Stimulated activated CD4-positive, alpha-beta T cell treated with anti-CD3 and anti-CD28 coated beads, Interleukin-4, amount 100 ng/mL, for 24 hours (primary cell): ENCODE data around the gene DUSP2.
"Not testable (repeated sequence)": the region's sequence is repeated elsewhere in the genome, so short reads cannot be mapped to it uniquely, and the experiment has no call there.

Experiments
- DNase-seq: peaks from one replicate; pipeline ENCODE4 v3.0.0-alpha.2; 2020

DUSP2 gene

DNA sequence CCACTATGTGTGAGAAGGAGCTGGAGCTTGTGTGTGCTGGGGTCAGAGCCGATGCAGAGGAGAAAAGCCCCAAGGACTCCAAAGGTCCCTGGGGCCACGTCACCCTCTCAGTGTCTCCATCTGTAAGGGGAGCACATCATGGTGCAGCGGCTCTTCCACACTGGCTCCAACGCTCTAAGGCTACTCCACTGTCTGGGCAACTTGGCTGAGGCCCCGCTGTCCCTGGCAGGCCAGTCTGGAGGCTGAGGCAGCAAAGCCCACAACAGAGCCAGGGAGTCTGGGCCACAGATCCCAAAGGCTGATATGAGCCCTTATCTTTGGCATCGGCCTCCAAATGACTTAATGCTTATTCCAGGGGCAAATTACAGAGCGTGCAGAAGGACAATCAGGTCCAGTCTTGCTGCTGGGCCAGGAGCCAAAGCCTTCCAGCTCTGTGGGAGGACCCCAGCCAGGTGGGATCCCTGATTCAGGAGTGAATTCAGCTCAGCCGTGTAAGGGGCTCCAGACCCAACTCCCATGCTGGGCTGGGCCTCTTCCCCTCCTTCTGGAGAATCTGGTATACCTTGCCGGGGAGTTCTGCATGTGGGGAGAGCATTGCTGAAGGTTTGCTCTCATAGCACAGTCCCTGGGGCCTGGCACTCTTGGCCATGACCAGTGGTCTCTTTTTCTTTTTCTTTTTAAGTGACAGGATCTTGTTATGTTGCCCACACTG is 1.8 kb upstream of the DUSP2 start:
- DNase-seq: no peak

DNA sequence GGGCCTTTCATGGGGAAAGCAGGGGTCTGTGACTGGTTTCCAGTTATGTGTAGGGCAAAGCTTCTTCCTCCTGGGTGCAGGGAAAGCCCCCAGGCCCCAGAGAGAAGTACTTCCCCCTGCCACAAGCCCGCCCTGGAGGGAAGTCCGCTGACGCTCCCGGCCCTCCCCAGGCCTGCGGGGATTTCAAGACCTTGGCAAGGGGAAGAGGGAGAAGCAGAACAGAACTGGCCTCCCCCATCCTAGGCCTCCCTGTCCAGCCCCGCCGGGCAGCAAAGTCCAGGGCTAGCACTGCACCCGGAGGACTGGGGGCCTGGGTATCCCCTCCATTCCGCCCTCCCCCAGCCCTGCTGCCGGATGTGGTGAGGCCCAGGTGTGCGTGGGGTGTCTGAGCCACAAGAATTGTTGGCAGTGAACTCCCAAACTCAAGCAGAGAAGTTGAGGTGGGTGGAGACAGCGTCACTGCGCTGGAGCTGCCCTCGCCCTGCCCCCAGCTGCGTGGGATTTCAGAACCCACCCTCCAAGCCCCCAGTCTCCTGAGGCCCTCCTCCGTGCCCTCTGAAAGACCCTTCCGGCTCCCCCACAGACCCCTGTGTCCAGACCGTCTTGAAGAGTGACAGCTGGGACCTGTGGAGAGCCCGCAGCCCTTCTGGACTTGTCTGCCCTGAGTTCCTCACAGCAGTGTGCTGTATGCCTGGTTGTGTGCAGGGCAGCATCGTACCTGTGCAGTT is 1.1 kb upstream of the DUSP2 start:
- peak; percentile 91 for DNase-seq

DNA sequence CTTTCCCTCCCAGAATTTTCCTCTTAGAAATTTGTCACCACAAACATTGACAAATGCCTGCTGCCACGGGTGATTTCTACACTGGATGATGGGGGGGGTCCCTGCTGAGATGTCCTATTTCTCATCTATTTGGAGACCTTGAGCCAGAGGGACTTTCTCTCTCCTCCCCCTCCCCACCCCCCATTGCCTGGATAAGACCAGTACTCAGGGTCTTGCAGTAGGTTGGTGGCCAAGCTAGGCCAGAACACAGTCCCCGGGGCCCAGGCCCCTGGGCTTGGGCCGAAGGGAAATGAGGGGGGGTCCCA is 560 bp upstream of the DUSP2 start:
- no peak for DNase-seq

DNA sequence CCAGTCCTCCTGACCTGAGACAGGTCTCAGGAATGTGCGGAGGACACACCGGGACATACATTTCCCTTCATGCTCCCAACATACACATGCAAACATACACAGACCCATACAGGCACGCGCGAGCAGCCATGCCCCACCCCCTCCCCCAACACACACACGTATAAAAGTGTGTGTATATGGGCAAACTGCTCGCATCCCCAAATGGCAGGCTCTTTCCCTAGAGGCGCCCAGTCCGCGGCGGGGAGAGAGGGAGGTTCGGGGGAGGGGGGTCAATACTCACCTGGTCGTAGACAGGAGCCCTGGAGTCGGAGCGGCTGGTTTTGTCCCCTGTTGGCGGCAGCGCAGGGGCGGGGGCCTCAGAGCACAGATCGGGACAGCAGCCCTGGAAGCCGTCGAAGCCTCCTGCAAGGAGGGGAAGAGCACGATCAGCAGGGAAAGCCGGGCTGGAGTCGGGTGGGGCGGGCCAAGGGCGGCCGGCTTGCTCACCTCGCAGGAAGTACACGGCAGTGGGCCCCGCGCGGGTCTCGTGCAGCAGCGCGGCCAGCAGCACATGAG is 682 bp downstream of the DUSP2 start:
- DNase-seq: peak; percentile 54

DNA sequence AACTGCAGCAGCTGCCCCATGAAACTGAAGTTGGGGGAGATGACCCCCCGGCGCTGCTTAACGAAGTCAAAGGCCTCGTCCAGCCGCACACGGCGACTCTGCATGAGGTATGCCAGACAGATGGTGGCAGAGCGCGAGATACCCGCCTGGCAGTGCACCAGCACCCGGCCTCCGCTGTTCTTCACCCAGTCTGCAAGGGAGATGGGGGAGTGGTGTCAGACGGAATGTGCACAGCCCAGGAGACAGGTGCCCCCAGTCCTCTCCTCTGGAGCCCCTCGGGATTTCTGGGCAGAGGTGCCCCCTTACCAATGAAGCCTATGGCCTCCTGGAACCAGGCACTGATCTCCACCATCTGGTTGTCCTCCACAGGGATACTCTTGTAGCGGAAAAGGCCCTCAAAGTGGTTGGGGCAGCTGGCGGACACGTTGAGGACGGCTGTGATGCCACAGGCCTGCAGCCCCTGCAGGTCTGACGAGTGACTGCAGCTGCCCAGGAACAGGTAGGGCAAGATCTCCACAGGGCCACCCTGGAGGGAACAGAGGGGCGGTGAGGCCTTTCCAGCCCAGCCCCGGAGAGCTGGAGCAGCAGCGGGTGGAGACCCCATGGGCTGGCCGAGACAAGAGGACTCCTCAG is 1.3 kb downstream of the DUSP2 start:
- DNase-seq: no peak

DNA sequence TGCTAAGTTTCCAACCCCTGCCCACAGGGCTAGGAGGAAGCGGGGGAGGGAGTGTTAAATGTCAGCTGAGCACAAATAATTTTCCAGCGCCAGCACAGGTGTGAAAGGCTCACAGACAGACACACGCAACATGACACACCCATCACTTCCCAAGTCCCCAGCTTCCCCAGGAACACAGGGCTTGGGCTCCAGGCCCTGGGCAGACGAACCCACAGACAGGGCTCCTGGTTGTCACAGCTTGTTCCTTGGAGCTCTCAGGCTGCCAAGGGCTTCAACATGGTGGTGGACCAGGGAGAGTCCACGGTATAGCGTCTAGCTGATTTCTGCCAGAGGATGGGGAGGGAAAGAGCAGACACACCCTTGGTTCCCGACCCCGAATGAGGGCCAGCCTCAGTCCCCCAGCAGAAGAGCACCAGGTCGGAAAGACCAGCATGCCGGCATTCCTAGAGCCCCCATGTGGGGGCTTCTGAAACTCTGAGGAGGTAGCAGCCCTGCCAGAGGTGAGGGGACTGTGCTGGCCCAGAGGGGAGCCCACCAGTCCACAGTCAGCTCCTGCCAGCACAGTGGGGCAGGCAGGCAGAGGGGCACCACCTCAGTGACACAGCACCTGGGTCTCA is 1.9 kb downstream of the DUSP2 start:
- peak; percentile 51 for DNase-seq

DNA sequence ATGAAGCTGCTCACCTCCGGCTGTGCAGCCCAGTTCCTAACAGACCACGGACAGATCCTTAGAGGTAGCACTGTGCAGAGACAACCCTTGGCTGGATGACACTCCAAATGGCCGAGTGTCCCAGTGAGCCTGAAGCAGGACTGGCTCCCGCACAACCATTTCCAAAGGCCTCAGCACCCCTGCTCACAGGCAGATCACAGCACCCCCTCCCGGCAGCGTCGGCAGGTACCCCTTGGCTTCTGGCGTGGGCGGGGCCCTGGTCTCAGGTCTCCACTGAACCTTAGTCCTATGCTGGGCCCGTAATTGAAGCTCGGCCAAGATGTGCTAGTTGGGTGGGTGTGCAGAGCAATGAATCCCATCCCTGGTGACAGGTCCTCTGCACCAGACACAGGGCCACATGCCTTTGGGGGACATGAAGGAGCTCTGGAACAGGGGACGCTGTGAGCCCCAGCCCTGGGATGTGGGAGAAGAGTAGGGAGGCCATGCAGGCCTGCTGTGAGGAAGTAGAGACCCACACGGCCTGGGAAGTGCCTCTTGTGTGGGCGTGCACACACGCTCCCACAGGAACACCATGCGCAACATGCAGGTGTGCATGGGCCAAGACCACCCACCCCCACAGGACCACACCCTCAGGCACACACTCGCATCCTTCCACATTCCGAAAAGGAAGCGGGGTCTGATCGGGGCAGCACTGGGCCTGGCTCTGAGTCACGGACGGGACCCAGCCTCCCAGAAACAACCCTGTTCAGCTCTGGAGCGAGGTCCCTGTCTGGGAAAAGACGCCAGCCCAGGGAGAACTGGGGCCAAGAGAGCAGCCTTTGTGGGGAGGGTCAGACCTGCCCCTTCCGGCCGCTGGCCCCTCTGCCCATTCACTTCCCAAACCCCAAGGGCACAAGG is 2.8 kb downstream of the DUSP2 start:
- peak; percentile 78 for DNase-seq

DNA sequence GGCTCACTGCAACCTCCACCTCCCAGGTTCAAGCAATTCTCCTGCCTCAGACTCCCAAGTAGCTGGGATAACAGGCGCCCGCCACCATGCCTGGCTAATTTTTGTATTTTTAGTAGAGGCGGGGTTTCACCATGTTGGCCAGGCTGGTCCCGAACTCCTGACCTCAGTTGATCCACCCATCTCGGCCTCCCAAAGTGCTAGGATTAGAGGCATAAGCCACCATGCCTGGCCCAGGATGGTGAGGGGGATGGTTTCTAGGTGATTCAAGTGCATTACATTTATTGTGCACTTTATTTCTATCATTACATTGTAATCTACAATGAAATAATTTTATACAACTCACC is 3.6 kb downstream of the DUSP2 start:
- DNase-seq: not testable (repeated sequence)

DNA sequence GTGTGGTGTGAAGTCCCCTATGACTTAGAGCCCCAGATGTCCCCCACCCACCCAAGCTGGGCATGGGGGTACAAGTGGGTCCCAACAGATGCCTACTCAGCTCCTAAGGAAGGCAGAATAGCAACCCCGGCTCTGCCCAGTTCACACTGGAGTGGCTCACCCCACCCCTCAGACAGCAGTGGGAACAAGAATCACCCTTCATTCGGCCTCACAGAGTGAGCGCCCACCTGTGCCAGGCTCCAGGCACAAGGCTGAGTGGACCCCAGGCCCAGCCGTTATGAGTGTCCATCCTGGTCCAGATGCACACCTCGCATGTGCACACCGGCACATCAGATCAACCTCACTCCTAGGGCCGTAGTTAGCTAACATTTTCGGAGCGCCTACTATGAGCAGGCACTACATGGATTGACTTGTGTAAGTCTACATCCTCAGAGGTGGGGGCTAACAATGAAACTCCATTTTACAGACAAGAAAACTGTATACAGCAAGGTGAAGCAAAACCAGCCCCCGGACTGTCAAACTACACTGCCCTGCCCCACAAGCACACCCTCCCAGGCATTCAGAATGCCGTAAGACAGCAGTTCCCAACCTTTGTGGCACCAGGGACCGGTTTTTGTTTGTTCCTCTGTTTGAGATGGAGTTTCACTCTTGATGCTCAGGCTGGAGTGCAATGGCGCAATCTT is 4.2 kb downstream of the DUSP2 start:
- no peak for DNase-seq

DNA sequence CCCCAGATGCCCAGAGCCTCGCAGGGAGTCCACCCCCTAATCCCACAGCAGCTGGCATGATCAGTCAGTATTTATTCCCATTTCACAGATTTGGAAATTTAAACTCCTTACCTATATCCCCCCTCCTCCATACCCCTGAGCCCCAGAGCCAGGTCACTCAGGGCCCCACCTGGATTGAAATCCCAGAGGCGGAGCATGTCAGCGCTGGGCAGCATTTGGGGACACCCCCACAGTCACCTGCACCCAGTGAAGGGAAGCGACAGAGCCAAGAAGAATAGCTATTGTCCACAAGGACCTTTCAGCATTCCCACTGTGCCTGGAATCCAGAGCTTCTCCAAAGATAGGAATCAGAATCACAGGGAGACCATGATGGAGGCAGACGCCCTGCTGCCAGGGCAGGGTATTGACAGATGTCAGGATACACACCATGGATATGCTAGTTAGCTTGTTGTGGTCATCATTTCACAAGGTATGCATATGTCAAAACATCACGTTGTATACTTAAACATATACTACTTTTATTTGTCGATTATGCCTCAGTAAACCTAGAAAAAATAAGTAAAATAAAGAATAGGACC is 6.0 kb downstream of the DUSP2 start:
- no peak for DNase-seq

DNA sequence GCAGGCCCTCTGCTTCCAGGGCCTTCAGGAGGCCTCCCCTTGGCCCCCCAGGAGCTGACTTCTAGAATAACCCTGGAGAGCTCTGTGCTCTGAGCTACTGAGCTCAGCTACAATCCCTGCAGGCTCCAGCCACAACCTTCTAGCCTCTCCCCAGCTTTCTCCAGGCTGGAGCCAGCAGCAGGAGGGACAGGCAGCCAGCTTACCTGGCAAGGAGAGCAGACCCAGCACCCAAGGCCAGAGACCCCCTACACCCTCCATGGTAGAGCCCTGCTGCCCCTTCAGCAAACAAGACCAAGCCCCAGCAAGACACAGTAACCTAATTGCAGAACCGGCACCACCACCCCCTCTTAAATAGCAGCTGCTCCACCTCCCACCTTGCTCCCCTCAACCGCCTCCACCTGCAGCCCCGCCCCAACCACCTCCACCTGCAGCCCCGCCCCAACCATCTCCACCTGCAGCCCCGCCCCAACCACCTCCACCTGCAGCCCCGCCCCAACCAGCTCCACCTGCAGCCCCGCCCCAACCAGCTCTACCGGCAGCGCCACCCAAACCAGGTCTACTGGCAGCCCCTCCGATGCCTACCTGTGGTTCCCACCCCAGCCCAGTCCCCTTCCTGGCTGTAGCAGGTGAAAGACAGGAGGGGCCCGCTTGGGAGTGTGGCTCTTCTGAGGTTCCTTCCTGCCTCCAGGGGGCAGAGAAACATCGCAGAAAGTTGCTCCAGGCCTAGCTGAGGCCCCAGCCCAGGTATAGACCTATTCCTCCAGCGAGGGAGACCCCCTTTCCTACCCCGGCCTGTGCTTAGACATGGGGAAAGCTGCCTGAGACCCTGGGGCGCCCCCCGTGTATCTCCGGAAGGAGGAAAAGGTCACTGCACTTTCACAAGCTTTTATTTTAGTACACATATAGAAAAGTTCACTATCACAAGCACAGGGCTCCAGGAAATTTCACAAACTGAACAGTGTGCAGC is 6.8 kb downstream of the DUSP2 start, which contains the start of gene ASTL:
Gene ASTL (minus strand): TSS at position 324 of the 967 bp plus-strand sequence. CDS start 66 bp downstream, at position 258.
- DNase-seq: peak; percentile 69

DNA sequence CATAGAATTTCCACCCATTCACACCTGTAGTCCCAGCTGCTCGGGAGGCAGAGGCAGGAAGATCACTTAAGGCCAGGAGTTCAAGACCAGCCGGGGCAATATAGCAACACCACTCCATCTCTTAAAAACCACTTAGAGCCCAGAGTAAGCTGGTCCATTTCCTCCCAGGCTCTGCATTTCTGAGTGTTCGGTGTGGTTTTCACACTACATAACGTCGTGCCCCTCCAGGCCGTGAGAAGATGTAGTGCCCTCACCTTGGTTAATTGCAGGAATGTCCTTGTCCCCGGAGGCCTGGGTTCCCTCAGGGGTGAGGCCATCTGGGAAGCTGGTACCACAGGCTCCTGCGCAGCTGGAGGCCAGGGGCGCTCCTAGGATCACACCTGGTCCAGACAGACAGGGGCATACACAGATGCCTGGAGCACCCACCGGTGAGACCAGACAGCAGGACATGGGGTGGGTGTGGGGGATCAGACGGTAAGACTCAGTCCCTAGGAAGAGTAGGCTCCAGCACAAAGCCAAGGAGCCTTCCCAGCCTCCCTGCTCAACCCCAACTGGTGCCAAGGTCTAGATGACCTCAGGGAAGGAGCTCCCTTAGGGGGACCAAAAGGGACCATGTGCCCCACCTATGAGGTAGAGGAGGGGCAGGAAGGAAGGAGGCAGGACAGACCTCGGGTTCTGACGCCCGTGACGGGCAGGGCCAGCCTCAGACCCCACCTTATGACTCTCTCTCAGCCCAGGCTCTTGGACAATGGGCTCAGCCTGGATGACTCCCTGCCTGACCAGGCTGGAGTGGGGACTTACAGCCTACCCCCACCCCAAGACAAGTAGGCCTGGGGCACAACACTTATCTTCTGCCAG is 7.7 kb downstream of the DUSP2 start:
- no peak for DNase-seq

DNA sequence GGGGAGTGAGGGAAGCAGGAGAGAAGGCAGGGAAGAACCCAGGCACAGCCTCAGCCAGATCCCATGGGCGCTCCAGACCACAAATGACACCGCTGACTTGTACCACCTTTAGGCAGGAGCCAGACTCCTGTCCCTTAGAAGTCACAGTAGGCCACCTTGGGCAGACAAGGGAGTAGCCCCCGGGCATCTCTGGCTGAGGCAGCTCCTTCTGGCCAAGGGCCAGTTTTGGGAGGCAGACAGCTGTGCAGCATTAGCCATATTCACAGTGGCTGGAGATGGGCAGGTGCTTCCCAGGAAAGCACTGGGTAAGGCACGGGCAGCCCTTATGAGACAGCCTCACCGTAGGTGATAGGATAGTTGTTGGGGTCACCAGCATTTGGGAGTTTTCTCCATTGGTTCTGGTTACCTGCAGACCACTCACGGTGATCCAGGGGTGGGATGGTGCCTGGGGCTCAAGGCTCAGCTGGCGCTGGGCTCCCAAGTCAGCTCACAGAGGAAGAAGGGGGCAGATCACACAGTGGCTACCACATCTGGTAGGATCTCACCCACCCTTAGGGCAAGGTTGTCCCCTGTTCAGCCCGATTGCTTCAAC is 9.0 kb downstream of the DUSP2 start:
- no peak for DNase-seq

DNA sequence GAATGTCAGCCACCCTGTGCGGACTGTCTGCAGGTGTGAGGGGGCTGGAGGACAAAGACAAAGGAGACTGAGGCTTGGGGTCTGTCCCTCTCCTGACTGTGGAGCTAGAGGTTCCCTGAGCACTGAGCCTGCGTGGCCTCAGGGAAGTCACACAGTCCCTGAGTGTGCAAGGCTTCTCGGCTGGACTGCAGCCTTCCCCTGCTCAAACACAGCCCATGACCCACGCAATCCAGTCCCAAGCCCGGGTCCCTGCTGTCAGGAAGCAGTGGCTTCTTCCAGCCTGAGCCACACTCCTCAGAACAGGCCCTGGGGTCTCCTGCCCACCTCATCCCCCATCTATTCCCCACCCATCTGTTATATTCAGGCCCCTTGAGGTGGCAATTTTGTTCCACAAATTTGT is 9.6 kb downstream of the DUSP2 start:
- no peak for DNase-seq

DNA sequence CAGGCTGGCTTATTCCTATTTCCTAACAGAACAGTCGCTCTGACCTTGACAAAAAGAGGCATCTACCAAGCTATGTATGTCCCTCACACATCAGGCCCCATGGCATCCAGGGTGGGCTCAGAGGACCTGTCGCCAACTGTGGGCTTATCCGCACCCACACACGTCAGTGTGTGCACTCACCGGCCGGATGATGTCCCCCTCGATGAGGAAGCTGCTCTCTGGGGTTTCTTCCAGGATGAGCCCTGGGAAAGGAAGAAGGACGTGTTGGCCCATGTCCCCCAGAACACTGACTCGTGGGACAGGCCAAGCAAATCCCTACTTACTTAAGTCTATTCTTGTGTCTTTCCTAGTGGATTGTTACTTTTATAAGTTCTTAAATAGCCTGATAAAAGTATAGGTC is 10.1 kb downstream of the DUSP2 start:
- DNase-seq: no peak

DNA sequence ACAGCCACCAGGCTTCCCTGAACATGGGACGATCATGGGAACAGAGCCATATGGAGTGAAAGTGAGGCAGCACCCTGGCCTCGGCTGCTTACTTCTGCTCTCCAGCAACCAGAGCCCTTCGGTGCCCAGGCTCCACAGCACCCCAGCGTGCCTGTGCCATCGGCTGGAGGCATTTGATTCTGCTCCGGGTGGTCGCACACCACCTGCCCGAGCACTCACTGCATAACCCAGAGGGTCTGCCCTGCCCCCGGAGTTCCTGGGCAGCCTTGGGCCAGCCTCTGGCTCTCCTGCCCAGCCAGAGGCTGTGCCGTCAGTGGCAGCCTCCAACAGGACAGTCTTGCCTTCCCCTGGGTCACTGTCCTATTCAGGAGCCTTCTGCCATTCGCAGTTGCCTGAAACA is 10.8 kb downstream of the DUSP2 start:
- no peak for DNase-seq

DNA sequence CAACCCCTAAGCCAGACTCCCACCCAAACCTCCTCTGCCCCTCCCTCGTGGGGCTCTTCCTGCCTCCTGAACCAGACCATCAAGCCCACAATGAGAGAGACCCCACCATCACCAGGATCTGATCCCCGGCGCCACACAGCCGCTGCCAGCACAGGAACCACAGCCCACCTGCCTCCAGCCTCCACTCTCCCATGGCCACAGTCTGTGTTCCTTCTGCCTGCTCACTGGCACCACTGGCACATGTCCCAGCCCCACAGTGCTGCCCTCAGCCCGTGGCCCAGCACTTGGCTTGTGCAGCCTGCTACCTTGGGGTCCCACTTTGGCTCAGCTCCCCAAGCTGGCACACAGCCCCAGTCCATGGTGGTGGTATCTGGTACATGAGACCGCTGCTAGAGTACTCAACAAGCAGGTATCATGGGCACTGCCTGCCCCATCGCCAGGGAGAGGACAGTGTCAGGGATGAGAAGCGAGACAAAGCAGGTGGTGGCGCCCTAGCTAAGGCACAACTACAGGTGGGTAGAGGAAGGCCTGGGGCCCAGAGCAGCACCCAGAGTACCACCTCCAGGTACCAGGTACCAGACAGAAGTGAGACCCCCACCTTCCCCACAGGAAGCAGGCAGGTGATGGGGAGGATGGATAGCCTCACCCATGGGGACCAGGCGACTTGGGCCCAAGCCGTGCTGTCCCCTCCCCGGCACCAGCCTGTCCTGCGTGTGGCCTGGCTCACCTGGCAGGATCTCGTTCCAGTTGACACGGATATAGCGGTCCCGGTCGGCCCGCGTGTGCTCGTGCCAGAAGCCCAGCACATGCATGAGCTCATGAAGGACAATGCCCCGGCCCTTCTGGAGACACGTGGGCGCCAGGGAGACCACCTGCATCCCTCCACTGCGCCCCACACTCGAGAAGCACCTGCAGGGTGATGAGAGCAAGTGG is 13.2 kb downstream of the DUSP2 start:
- DNase-seq: no peak
